ENCODE results near the gene ARFRP1. TPM values are rescaled to one million over a fixed set of nuclear protein-coding genes. Genes with fewer than 3 reads are reported as not detected.

The ARFRP1 gene
- polyA plus RNA-seq, 12 donors = 21.0 to 29.5 (median 23.0) TPM; not detected in 1

DNA sequence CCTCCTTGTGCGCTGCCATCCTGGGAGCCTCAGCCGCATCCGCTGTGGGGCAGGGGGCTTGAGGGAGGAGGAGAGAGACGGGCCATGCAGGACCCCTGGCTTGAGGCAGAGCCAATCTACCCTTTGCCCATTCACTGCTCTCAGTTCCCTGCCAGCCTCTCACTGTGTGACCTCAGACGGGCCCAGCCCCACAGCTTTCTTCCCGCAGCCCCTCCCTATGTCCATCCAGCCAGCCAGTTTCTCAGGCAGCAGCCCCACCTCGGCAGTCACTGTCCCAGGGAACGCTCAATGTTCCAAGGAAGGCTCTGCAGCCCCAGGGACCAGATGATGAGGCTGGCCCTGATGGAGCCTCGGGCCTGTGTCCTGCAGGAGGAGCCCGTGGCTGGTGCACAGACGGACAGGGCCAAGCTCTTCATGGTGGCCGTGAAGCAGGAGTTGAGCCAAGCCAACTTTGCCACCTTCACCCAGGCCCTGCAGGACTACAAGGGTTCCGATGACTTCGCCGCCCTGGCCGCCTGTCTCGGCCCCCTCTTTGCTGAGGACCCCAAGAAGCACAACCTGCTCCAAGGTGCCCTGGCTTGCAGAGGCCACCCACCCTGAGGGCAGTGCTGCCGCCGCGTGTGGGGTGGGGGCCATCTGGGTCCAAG, 15.2 kb downstream of the ARFRP1 start:
- no peak for DNase-seq

DNA sequence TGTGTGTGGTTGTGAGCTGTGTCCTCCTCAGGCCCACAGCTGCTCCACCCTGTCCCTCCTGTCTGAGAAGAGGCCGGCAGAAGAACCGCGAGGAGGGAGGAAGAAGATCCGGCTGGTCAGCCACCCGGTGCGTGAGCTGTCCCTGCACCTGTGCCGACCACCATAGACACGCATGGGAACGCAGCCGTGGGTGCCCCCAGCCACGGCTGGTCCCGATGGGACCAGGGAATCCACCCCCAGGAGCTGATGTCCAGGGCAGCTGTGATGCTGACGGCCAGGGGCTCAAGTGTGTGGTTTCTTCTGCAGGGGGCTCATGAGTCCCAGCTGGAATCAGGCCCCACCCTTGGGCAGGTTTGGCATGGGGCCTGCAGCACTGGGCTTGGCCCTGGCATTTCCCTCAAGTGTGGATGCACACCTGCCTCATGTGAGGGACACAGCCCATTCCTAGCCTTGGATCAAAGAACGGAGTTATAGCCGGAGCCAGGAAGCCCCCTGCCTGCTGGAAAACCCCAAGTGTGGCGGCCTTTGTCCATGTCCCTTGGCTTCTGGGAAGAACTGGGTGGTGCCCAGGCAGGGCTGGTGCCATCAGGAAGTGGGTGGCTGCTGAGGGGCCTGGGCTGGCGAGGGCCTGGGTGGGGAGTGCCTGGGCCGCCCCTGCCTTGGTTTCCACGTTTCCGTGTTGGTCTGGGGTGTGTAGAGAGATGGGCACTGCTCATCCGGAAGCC, 15.9 kb downstream of the ARFRP1 start:
- DNase-seq = no peak

DNA sequence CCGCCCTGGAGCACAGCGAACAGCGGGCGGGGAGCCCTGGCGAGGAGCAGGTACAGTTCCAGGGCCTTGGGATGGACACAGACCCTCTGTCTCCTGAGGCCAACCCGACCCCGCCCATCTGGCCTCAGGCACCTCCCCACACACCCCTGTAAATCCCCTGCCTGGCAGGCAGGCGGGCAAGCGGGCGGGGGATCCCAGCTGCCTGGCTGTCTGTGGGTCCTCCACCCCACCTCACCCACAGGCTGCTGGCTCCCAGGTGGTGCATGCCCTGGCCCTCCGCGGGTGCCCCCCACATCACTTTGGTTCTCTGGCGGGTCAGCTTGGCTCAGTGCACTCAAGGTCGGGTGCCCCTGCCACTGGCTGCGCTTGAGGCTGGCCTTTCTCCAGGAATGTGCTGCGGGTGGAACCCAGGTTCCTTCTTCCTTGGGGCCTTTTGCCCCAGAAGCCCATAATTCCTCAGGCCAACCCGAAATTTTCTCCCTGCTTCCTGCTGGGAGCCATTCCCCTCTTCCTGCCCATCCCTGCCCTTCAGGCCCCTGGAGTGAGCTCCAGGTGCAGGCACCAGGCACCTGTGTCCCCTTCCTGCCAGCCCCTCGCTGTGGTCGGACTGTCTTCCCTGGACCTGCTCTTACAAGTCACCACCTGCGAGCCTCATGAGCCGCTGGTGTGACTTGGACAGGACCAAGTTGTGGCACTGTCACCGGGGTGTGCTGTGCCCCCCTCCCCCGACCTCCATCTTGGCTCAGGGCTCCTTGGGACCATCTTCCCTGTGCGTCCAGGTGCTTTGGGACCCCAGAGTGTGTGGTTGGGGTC, 16.7 kb downstream of the ARFRP1 start:
- no peak for DNase-seq

DNA sequence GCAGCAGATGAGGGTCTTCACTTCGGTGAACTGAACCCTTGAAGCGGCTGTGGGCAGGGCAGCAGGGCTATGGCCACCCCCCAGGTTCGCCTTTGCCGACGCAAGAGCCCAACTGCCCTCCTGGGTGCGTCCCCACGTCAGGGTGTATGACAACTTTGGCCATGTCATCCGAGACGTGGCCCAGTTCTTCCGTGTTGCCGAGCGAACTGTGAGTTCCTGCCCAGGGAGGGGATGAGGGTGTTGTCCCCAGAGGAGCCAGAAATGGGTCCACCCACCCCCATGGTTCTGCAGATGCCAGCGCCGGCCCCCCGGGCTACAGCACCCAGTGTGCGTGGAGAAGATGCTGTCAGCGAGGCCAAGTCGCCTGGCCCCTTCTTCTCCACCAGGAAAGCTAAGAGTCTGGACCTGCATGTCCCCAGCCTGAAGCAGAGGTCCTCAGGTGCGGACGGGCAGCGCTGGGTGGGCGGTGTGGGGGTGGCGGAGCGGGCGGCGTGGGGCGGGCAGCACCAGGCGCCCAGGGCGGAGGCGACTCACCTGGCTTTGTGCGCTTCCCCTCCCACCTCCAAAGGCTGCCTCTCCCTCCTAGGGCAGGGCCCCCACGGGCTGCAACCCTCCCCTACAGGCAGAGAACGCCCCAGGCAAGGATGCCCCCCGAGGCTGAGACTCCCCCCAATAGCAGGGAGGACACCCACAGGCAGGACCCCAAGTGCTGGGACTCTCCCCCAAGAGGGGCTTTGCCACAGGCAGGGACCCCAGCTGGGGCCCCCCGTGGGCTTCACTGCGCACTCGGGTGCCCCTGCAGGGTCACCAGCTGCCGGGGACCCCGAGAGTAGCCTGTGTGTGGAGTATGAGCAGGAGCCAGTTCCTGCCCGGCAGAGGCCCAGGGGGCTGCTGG, 17.5 kb downstream of the ARFRP1 start:
- no peak for DNase-seq

DNA sequence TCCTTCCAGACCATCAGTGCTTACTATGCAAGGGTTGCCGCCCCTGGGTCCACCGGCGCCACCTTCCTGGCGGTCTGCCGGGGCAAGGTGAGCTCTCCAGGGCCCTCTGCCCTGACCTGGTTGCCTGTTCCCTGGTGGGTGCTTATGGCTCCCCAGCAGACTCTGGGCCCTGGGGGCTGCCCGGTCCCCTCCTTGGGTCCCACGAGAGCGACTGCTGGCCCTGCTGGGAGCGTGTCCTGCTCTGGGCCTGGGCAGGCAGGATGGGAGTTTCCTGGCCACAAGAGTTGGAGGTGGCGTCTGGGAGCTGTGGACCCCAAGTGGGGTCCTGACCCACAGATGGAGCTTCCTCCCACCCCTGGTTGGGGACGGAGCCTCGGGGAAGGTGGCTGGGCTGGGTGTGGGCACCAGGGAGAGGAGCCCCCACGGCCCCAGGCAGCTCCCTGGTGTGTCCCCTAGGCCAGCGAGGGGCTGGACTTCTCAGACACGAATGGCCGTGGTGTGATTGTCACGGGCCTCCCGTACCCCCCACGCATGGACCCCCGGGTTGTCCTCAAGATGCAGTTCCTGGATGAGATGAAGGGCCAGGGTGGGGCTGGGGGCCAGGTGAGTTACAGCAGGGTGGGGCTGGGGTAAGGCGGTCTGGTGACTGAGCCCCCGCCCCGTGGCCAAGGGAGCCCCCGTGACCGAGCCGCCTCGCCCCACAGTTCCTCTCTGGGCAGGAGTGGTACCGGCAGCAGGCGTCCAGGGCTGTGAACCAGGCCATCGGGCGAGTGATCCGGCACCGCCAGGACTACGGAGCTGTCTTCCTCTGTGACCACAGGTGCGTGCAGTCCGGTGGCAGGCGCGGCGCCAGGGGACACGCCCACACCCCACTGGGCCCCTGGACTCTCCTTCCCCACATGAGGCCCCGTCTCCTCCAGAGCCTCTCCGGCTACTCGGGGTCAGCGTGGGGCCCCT, 18.5 kb downstream of the ARFRP1 start:
- DNase-seq = no peak

DNA sequence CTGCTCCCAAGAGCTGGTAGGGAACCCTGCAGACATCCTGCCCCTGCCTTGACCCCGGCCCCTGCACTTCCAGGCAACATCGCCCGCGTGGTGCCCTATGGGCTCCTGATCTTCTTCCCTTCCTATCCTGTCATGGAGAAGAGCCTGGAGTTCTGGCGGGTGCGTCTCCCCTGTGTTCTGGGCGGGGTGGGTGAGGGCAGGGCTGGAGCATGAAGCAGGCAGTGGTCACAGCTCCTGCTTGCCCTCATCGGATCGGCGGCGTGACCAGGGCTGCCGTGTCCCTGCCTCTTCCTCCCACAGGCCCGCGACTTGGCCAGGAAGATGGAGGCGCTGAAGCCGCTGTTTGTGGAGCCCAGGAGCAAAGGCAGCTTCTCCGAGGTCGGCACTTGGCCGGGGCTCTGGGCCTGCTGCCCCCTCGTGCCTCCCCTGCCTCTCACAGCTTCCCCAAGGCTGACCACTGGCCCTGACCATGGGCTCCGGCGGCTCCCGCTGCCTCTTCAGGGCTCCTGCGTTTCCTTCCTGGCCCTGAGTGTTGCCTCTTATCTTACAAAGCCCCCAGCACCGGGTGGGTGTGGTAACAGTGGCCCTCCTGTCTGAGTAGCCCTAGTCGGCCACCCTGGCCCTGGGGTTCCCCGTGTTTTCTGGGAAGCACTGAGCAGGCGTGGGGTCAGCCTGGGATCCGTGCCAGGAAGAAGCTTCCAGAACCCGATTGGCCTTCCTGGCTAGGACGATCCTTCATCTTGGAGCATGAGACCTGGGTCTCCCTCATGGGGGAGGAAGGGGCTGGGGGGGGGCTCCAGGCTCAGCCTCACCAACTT, 19.3 kb downstream of the ARFRP1 start:
- DNase-seq = no peak

DNA sequence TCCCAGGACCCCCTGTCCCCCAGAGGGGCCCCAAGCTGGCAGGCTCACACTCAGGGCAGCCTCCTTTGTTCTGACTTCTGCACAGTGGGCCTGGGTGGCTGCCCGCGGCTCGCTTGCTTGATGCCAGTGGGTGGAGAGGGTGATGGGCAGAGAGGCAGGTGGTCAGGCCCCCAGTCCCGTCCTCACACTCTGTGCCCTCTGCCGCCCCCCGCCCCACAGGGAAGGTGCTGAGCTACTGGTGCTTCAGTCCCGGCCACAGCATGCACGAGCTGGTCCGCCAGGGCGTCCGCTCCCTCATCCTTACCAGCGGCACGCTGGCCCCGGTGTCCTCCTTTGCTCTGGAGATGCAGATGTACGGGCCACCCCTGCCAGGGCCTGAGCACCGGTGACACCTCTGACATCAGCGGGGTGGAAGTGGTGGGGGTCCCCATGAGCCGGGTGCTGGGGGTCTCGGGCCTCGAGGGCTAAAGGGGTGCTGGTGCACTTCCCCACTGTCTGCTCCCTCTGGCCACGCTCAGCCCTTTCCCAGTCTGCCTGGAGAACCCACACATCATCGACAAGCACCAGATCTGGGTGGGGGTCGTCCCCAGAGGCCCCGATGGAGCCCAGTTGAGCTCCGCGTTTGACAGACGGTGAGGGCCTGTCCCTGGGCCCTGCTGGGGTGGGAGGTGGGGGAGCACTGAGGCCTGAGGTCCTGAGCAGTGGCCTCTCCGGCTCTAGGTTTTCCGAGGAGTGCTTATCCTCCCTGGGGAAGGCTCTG, 20.2 kb downstream of the ARFRP1 start:
- no peak for DNase-seq

DNA sequence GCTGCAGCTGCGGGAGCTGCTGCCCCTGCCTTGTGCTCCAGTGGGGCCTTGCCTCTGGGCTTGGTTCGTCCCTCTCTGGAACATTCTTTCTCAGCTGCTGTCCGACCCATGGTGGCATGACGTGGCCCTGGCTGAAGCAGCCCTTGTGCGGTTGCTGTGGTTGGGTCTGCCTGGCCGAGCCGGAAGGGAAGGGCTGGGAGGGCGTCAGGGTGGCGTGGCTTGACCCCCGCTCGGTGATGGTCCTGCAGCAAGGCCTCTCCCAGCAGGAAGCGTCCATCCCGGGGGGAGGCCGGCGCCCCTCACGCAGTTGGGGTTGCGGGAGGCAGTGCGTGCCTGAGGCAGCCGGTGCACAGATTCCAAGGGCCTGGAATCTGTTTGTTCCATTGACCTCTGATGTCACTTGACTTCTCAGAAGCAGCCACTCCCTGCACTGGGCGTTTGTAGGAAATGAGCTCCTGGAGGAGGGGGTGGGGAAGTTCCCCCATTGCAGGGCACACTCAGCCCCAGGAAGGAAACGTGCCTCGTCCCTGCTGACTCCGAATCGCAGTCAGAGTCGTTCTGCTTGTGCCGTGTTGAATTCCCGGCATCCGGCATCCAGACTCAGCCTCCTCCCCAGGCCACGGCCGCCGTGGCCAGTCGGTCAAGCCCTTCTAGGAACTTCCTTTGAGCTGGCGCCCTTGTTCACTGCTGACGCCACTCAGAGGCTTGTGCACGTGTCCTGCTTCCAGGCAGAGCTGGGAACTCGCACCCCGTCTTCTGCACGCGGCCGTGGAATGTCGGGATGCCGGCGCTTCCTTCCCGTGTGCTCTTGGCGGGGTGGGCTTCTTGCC, 21.1 kb downstream of the ARFRP1 start:
- peak; percentile 63 for DNase-seq

DNA sequence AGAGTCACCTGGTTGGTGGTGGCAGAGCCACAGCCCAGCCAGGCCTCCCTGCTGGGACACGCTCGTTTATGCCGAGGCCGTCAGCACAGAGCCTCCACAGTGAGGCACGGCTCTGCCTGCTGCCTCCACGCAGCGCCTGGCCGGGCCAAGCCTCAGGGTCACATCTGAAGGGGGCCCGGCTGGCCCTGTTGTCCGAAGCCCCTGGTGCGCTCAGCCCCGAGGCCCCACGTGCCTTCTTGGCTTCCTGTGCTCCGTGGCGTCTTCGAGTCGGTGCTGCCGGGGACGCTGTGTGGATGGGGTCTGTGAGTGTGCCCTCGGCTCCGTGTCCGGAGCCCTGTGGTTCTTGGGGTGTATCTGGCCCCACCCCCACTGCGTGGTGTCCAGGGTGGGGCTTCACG, 21.7 kb downstream of the ARFRP1 start:
- DNase-seq = no peak

DNA sequence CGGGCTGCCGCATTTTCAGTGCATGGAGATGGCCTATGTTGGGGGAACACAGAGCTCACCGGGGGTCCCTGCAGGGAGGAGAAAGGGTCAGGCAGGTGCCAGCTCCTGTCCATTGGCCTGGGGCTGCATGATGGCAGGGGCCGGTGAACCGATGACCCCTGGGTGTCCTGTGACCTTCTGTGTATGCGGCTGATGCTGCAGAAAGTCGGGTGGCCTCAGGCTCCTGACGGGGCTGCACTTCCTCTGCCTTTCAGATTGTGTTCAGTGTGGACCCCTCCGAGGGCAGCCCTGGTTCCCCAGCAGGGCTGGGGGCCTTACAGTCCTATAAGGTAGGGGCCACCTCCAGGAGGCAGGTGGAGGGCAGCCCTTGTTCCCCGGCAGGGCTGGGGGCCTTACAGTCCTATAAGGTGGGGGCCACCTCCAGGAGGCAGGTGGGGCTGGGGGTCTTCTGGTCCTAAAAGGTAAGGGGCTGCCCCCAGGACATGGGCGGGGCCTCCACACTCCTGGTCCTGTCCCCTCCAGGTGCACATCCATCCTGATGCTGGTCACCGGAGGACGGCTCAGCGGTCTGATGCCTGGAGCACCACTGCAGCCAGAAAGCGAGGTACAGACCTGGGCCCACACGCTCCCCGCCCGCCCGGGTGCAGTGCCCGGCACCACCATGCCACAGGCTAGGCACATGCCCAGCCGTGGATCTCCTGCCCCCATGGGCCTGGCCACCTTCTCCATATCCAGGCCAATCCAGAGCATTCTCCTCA, 22.3 kb downstream of the ARFRP1 start:
- DNase-seq = no peak

DNA sequence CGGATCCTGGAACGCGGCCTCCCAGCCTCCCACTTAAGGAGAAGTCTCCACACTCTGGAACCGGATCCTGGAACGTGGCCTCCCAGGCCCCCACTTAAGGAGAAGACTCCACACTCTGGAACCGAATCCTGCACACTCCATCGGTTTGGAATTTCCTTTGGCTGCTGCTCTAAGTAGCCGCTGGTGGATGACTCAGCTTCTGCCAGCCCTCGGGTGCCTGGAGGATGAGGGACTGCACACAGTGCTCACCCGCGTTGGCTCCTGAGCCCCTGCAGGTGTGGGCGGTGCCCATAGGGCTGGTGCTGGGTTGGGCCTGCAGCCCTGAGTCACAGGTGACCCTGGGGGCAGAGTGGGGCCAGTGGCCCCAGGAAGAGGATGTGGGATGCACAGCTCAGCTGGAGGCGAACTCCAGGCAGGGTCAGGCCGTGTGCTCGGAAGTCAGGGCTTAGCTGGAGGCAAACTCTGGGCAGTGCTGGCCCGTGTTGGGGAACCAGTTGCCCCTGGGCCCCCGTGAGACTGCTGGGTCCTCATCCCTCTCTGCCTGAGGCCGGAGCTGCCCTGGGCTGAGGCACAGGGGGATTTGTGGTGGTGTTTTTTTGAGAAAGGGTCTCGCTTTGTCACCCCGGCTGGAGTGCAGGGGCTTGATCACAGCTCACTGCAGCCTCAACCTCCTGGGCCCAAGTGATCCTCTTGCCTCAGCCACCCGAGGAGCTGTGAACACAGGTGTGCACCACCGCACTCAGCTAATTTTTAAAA, 25.2 kb downstream of the ARFRP1 start:
- DNase-seq = no peak

DNA sequence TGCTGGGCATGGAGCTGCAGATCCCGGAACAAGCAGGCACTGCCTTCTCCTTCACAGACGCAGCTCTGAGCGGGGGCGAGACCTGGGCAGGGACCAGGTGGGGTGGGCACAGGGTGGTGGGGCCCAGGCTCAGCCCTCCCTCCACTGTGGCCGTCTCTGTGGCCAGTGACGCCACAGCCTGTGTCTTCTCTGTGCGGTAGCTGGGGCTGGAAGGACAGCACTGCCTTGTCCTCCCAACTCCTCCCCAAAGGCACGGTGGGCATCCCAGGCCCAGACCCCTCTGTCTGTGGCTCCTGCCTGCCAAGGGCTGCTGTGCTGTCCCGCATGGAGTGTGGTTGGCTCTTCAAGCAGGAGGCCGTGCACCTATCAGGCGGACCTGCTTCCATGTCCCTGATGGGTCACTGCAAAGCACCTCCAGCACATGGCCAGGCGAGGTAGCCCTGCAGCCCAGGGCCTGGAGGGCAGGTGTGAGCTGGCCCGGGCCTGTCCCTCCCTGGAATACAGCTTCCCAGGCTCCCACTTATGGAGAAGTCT, 26.1 kb downstream of the ARFRP1 start:
- DNase-seq = no peak

DNA sequence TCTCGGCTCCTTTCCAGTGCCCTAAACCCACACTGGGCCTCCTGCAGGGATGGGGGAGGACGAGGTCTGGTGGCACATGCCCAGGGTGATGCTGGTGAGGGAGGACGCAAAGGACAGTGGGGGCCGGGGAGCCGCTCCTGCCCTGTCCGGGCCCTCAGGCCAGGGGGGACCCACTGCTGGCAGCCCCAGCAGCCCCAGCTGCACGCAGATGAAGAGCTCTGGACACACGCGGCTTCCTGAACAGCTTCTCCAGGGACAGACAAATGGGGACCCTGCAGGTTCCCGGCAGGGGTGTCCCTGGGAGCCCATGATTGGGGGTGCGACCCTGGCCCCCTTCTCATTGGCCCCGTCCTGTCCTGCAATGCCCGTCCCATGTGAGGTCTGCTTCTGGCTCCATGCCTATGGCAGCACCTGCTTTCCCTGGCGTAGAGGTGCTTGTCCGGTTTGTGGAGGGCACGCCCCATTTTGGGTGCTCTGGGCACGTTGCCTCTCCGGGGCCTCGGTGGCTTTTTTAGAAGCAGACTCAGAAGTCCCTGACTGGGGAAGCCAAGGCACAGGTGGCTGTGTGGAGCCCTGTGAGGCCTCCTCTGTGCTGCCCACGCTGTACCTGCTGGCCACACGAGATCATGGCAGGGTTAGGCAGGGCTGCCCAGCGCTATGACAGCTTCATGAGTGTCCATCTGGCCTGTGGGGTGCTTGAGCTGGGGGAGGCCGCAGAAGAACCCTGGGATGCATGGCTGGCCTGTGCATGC, 26.7 kb downstream of the ARFRP1 start:
- DNase-seq = no peak

DNA sequence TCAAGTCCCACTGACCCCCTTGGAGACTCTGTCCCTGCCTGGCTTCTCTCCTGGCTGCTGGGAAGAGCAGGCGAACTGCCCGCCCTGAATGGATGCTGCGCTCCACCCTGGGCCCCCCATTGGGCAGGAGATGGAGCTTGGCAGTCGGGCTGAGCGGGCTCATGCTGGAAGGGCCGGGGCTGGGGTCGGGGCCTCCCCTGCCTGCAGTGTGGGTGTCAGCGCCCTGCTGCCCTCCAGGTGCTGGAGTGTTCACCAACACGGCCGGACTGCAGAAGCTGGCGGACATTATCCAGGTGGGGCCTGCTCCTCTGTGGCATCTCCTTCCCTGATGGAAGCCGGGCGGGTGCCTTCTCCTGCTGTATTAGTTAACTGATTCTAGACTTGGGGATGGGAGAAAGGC, 27.3 kb downstream of the ARFRP1 start:
- no peak for DNase-seq

DNA sequence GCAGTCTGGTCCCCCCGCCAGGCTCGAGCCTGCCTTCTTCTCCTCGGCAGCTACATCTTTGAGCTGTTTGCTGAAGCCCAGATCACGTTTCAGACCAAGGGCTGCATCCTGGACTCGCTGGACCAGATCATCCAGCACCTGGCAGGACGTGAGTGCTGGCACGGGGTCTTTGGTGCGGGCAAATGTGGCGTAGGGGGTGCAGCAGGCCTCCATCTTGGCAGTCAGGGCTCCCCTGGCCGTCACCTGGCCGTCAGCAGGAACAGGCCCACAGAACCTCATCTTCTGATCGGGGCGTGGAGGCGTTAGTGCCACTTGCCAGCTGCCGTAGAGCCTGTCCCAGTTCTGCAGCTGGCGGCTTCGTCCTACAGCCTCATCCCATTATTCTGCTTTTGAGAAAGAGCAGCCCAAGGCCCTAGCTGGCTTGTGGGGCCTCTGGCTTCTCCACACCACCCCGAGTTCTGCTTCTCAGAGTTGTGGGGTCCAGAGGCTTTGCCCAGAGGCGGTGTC, 27.9 kb downstream of the ARFRP1 start:
- DNase-seq = no peak

Measured in muscle of arm (tissue), 12 donors.